GM19035 (cell line): ENCODE measurements around the gene RPS6KA2.

ENCODE experiments used
- ATAC-seq: cut with Tn5 transposase; IDR thresholded peaks from one replicate; pipeline ENCODE4 v1.9.1; 2021; ENCODE audit not compliant: unreplicated experiment

RPS6KA2 gene

DNA sequence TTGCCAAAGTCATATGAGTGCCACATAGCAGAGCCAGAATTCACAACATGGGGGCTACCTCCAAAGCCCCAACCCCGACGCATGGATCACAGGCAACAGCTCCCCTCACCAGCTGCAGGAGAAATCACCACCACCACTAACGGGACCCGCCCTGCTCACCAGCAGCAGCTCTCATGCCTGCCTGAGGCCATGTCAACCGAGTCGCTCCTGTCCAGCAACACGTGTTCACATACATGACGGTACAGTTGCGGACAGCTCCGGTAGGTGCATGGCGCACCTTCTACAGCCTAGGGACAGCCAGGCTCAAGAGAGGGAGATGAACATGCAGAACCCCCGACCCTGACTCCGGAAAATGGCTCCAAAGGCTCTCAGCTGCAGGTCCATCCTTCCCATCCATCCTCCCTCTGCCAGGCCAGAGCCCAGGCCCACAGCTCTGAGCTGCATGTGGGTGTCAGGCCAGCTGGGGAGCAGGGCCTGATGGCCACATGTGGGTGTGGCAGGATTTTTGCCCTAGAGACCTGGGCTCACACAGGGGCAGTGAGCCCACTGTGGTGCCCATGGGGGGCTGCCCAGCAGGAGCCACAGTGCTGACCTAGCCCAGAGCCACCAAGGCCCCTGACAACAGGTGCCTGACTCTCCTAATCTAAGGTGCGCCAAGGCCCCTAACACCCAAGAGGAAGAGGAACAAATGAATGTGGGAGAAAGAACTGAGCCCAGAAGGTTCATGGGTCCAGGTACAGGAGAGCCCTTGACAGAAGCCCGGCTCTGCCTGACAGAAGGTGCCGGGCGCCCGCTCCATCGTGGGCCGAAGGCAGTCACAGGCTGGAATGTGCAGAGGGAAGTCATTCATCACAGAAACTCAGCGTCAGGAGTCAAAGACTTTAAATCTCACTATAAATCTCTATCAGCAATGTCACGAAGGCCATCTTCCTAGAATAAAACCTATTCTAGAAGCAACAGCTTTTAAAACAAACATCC lies 10.5 kb downstream of the RPS6KA2 start:
- ATAC-seq, result no peak

DNA sequence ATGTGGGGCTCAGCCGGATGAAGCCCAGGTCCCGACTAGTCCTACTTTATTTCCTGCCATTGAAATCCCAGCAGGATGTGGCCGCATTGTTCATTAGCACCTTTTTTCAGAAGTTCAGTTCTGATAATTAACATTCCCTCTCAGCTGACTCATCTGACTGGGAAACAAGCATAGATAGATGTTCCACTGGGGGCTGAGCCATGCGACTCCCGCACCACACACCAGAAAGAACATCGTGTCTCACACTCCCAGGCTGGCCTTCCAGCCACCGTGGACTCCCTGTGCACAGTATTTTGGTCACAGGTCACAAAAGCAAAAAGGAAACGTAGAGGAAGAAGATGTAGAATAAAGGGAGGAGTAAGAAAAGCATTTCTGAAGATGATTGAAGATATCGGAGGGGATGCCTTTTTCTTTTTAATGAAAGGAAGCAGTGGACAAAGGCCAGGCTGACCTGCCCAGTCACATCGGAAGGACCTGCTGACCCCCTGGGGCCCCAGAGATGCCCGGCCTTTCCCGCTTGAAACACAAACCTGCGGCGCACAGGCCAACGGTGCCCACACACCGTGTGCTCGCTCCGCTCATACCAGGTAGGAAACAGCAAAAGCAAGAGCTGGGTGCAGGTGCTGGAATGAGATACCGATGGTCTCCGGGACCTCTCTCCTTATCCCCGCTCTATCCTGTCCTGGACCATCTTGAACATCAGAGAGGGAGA lies 11.8 kb downstream of the RPS6KA2 start:
- ATAC-seq, result no peak

DNA sequence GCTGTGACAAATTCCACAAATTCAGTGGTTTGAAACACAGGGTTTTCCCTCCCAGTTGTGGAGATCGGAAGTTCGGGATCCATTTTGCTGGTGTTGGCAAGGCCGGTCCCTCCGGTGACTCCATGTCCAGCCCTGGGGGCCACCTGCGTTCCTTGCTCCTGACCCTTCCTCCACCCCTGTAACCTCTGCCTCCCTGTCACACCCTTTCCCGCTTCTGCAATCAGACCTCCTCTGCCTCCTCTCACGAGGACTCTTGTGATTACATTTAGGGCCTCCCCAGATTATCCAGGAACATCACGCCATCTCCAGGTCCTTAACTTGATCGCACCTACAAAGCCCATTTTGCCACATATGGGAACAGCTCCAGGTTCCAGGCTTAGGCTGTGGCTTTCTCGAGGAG lies 12.5 kb downstream of the RPS6KA2 start:
- ATAC-seq, result no peak

DNA sequence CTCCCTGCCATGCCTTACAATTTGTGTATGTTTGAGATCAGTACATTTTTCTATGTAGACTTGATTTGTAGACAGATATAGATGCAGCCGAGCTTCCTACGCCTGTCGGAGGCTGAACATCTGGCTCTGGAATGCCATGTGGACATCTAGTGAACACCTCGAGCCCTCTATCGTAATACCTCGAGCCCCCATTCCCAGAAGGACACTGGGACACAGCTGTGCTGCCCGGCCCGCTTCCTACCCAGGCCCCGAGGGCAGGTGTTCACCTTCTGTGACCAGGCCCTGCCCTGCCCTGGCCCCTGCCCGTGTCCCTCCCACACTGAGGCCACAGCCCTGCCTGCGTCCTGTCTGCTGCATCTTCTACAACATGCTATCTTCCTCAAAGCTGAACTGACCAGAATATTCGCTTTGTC lies 12.9 kb downstream of the RPS6KA2 start:
- no peak for ATAC-seq

DNA sequence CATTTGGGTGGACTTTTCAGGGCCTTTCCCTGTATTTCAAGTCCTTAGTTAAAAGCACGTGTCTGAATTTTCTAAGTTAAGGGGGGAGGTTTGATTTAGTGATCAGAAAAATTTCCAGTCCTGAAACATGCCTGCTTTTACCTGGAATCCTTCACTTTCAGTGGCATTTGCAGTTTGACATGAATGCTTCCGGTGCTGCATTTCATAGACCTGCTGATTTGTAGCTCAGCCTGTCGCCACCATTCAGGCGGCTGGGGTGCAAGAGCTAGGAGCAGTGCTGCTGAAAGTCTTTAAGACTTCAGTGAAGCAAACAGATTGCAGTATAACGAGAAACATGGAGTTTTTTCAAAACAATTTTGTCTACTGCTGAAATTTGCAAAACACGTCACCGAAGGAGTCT lies 14.0 kb downstream of the RPS6KA2 start:
- ATAC-seq, result no peak

DNA sequence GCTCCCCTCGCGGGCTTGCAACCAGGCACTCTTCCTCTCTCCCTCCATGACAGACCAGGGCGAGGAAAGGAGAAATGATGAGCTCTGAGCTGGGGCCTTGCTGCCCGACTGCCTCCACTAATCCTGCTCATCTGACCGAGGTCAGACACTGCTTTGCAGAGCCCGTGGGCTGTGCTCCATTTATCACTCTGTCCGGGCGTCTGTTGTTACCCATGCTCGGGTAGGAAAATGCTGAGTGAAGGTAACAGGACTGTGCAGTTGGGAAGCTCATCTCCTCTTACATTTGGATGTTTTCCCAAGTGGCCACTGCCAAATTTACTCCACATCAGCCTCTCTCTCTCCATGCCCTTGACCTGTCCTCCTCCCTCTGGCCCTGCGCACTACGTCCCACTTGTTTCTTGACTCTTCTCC lies 14.6 kb downstream of the RPS6KA2 start:
- ATAC-seq, result no peak

DNA sequence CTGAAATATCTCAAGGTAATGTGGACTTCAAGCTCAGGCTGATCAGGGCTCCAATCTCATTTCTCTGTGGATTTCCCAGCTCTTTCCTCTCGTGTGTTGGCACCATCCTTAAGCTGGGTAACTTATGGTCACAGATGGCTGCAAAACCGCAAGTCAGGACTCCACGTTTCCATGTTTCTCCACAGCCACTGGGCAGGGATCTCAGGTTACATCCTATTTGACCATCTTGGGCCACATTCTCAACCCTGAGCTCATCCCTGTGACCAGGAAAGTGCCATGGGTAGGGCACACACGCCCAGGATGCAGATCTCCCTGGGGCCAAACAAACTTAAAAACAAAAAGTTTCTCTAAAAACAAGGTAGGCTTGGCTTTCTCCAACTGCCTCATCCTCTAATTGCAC lies 15.4 kb downstream of the RPS6KA2 start:
- ATAC-seq, result no peak

DNA sequence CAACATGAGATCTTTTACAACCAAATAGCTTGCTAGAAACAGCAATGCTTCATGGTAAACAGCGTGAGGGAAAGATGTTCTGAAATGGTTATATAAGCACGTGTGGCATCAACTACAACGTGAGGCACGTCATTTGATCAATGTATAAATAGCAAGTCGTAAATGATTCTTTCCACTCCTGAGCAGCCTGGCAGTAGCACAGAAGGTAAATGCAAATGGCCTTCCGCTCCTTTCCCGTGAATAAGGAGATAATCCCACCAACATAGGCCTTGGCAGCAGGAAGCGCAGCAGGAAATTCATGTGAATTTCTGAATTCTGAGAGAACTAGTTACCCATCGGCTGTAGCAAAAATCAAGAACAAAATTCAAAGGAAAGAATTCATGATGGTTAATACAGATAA lies 17.0 kb downstream of the RPS6KA2 start:
- no peak for ATAC-seq

DNA sequence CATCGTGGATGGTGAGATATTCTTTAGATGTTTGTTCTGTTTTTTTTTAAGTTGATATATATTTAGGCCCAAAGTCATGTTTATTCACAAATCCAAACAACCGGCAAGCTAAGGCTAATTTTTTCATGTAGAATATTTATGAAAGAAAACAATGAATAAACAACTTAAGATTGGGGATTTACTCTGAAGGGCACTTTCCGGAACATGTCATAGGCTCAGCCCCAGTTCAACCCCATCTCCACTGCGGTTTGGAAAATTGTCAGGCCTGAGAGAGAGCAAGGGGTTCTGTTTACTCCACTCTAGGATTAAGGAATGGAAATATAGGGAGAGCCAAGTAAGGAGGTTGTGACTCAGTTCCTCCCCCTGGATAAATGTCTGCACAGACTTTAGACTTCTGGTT lies 18.3 kb downstream of the RPS6KA2 start:
- no peak for ATAC-seq

DNA sequence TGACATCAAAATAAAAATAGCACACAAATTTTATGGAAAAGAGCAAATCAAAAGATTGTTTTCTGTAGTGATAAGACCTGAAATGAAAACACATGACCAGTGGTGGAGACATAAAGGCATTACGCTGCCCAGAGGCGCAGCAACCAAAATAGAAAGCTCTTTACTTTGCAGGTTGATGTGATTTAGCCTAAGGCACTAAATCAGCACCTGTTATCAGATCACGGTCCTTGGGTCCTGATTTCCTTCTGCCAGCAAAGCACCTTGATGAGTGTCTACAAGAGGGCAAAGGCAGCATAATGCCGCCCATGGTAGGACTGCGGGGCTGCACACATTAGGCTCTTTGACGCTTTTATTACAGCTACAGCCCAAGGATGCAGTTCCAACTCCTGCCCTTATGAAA lies 21.3 kb downstream of the RPS6KA2 start:
- no peak for ATAC-seq

DNA sequence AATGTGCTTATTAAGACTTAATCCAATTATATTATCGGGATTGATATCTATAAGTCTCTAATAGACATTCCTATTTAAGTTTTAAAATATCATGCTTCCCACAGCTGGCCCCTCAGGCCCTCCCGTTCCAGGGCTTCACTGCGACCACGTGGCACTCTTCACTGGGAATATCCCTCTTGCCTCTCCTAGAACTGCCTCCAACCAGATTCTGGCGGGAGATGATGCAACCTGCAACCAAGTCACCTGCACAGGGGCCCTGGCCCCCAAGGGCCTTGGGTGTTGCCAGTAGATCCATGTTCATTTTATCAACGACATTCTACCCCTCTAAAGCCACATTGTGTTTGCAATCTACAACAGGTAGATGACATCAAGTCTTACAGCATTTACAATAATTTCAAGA lies 22.1 kb downstream of the RPS6KA2 start:
- ATAC-seq, result no peak

DNA sequence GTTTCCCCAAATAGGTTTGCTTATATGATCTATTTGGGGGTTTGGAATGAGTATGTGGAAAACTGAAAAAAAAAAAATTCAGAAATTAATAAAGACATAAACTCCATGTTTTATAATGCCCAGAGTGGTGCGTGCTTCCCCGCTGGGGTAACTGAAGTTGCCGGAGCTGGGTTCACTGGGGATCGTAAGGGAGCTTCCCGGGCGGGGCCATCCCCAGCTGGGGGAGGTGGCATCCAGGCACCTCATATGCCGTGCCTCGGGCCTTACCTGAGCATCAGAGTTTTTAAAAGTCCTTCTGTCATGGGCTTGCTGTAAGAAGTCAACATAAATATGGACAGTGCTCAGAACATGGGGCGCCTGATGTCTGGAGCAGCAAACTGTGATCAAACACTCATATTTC lies 22.7 kb downstream of the RPS6KA2 start:
- no peak for ATAC-seq

DNA sequence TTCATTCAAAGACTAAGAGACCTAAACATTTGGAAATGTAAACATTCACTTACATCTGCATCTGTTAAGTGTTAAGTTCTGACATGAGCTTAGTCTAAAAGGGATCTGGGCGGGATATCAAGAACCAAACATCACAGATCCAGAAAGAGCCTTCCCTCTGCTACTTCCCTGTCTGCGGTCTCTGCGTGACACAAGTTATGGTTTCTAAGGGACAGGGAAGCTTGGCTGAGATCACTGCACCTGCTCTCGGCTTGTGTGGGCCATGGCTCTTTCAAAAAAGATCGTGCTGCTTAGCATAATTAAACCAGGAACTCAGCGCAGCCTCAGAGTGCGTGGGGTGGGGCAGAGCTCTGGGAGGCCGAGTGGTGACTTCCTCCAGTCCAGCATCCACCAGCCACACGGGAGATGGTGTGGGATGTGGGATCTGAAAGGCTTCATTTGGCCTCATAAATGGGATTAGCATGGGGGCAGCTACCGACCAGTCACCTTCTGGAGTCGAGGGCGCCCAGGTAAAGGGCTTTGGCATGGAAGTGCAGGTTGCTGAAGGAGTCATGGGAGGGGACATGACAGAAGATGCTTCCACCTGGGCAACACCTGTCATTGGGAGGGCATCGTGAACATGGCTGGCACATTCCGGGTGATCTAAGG lies 23.9 kb downstream of the RPS6KA2 start:
- ATAC-seq, result no peak

DNA sequence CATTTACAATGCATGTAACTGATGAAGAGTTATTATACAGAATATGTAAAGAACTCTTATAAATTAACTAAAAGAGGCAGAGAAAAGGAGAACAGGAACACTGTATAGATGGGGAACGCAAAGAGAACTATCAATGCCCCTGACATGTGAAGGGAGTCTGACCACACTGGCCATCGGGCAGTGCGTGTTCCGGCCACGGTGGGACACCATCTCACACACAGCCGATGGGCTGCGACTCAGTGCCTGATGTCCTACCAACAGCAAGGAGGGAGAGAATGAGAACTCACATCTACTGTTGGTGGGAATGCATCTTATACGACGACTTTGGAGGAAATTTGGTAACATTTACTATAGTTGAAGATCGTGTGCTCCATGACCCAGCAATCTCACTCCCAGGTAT lies 25.1 kb downstream of the RPS6KA2 start:
- no peak for ATAC-seq

DNA sequence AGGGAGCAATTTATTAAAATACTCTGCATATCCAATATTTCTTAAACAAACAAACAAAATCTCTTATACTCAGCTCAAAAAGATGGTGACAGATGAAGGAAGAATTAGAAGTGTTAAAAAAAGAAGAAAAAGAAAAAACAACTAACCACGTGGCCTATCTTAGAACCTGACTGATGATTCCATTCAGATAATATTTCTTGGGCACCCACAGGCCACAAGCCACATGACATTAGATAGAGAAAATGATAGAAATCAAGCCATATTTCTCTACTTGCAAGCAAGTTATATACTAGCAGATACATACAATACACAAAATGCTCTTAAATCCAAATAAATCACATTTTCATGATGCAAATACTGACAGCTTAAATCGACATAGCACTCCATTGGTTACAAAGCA lies 26.1 kb downstream of the RPS6KA2 start:
- no peak for ATAC-seq

DNA sequence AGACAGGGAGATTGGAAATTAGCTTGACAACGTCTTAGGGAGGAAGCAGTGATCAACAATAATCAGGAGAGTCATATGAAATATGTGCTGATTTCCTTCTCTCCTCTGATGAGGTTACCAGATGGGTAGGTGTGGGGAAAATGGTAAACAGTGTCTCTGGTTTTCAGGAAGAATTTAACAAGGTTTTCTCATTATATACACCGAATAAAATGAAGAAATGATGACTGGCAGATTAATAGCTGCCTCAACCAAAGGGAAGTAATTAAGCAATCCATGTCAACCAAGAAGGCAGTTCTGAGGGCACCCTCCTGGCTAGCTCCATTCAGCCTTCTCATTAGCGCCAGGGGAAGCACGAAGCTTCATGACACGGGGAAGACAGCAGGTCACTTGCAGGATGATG lies 27.8 kb downstream of the RPS6KA2 start:
- ATAC-seq, result no peak

DNA sequence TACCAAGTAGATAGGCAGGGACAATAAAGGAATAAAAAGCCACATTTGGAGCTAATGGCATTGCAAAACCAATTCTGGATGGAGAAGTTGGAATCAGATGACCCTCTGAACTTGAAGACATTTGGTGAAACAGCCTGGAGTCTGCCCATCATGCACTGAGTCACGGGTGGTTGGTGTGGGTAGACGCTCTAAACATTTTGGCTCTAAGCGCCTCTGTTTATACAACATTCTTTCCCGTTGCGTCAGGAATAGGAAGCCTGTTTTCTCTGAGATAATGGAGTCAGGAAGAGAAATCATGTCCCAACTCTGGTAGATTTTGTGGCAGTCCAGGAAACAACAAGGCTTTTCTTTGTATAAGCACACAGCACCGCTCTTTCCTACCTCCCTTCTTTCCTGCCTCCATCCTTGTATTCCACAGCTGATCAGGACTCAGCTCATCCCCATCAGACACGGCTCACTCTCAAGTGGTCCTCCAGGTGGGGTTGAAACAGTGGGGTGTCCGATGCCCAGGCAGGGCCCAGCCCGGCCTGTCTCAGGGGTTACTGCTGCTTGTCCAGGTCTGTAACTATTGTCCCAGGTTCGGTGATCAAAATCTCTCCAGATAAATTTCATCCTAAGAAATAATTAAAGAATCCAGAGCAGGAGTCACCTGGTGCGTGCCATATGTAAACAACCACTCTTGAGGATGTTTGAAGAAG lies 28.5 kb downstream of the RPS6KA2 start:
- ATAC-seq, result no peak

DNA sequence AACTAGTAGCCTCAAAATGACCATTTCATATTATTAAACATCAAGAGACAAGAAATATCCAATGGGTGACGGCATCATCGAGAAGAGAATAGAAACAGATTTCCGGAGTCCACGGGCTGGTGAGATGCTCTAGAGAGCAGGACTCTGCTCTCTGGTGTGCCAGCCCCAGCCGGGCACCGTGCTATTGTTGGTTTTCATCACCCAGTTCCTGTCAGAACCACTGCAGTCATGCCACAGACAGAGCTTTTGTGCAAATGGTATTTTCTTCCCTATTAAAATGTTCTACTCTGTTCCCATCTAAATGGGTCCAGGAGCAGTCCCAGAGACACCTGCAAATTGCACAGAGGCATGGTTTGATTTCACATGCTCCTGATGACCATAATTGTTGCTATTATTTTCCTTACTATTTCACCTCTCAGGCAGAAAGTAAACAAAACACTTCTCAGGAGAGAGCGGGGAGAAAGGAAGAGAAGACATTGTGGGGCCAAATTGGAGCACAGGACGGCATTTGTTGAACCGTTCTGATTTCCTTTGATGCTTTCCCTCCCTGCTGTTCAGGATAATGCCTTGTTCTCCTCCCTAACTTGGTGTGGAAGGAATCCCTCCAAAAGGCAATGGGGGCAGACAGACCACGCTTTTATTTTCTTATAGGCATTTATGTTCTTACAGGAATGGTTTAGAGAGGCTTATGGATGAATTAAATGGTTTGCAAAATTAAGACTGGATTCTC lies 29.2 kb downstream of the RPS6KA2 start:
- ATAC-seq, result no peak

DNA sequence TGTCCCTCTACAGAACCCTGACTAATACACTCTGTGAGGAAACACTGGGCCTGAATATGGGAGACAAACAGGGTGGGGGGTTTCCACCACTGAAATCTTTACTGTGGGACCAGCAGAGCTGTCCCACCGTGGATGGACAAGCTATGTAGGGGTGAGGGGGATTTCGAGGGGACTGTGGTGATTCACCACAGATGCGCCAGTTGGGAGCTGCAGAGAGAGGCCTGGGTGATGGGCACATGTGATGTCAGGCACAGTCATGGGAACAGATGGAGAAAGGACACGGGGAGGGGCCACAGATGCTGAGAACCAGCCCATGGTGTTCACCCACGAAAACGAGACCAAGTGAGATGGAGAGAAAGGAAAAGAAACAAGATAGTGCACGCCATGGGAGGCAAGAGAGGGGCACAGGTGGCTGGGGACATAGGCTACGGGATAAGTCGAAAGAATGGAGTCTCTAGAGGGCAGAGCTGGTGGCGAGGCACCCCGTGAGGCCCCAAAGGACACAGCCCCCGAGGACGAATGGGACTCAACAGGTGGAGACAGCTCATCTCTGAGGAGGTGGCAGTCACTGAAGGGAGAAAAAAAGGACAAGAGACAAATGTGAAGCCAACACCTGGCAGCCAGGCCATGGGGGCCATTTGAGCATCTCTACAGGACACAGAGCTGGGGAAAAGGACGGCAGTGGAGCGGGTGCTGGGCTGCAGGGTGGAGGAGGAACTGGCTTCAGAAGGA lies 30.1 kb downstream of the RPS6KA2 start:
- ATAC-seq, result no peak

DNA sequence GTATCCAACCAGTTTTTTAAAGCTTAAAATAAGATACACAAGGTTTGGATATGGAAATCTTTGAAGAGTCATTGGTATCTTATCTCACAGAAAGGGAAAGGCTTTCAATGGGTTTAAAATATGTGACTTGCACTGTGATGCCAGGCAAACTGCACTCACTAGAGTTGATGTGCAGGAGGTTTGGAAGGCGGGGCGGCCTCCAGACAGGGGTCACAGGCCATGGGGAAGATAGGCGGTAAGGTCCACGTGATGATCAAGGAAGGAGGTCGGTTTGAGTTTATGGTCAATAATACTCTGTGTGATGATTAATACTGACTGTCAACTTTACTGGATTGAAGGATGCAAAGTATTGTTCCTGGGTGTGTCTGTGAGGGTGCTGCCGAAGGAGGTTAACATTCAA lies 31.1 kb downstream of the RPS6KA2 start:
- no peak for ATAC-seq
